Epithelial cell of proximal tubule (primary cell): ENCODE results near the gene PRMT9. TPM values are rescaled to one million over a fixed set of nuclear protein-coding genes. Genes with fewer than 3 reads are reported as not detected.

ENCODE experiments used
- DNase-seq: peaks from one replicate; pipeline ENCODE4 v3.0.0-alpha.2; 2011; ENCODE audit warnings: low read depth
- H3K4me3 ChIP-seq: 2 replicates; pipeline ENCODE4 v1.5.1; 2011; ENCODE audit warnings: low read depth, mild to moderate bottlenecking, low read length
- CTCF ChIP-seq: conservative IDR thresholded peaks from 2 replicates; pipeline ENCODE4 v1.5.1; 2012; ENCODE audit warnings: low read depth, mild to moderate bottlenecking, low read length
- total RNA-seq: library from RNA; depleted of rRNA; stranded (reverse); fragments of >200 nt; gene quantifications from 2 replicates; pipeline ENCODE4 v1.2.3, GENCODE V29; 2015

Gene PRMT9
- total RNA-seq, 1 donor from 2014 or later, result 6.5 TPM

- no peak for TF ChIP-seq CTCF
These were observed 89.9 kb downstream of the PRMT9 start for GRCh38 chr4:147594107-147594506.

GRCh38 chr4:147591106-147591505, 92.9 kb downstream of the PRMT9 start:
- H3K4me3 ChIP-seq, result no peak overlapping the region
- DNase-seq, result no peak
- TF ChIP-seq CTCF, result no peak

More at GRCh38 chr4:147594107-147594506, 89.9 kb downstream of the PRMT9 start:
- DNase-seq, result no peak
- no peak overlapping the region for H3K4me3 ChIP-seq

- H3K4me3 ChIP-seq, result no peak overlapping the region
- no peak for DNase-seq
- peak; percentile 87 for TF ChIP-seq CTCF
These were observed 93.6 kb downstream of the PRMT9 start for GRCh38 chr4:147590249-147590920.

GRCh38 chr4:147589586-147589985, 94.4 kb downstream of the PRMT9 start:
- no peak for DNase-seq
- no peak for TF ChIP-seq CTCF
- H3K4me3 ChIP-seq, result no peak overlapping the region

Other genes with a start within 250 kb of the PRMT9 start
- gene EDNRA, start 203.1 kb downstream of the PRMT9 start, total RNA-seq, result 3.3 and 3.9 TPM in 2 replicates
- 21.3 and 21.7 TPM in 2 replicates for gene TMEM184C, start 66.8 kb downstream of the PRMT9 start, total RNA-seq
- 10.9 and 12.9 TPM in 2 replicates for gene ARHGAP10, start 47.9 kb upstream of the PRMT9 start, total RNA-seq